T47D (cell line): ENCODE data around the gene PFKFB4.
"Not testable (repeated sequence)": the region's sequence is repeated elsewhere in the genome, so short reads cannot be mapped to it uniquely, and the experiment has no call there.

Source experiments
- DNase-seq, 2 experiments: peaks; one replicate each; pipeline versions ENCODE4 v3.0.0 to v3.0.0-alpha.2; 2011 to 2012; ENCODE audit warnings: low read depth in 1 of 2, low spot score in 1 of 2
- JUND ChIP-seq: IDR thresholded peaks from 2 replicates; pipeline ENCODE4 v1.6.1; 2012; ENCODE audit warnings: low read depth
- in situ Hi-C: cut with HindIII; loops from 2 replicates; pipeline ENCODE4 v1.10.0; 2016; ENCODE audit warnings: low sequenced_read_pairs, low pct_unique_long_range_greater_than_20kb

Gene PFKFB4

DNA sequence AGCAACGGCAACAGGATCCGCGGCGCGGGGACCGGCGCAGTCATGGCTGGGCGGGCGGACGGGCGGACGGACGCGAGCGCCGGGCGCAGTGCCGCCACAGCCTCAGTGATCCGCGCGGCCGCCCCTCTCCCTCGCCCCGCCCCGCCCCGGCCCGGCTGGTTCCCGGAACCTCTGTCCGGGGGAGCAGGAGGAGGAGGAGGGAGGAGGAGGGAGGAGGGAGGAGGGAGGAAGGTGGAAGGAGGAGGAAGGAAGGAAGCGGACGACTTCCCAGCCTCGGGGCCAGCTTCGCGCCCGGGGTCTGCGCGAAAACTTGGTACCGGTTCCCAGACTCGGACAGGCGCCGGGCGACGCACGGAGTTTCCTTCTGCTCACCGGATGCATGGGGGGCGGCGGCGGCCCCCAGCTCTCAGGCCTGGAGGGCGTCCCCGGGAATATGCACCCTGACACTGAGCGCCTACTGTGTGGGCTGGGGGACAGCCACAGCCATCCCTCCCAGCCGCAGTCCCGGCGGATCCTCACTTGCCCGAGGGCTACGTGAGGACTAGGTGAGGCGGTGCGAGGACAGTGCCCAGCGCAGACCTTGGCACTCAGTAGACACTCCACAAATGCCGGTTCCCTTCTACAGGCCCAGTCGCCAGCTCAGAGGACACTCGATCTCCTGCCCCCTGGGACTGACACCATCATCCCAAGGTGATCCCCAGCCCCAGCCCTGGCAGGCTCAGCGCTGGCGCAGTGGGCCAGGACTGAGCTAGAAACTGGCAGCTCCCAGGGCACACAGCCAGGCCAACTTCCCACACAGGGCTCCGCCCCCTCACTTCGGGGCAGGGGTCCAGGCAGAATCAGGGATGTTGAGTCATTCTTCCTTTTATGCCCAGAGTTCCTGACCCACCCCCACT, 52.3 kb downstream of the PFKFB4 start, which contains the start of gene SHISA5:
Gene SHISA5 (minus strand): TSS at position 124 of the 896 bp plus-strand sequence. CDS start 80 bp downstream, at position 44.
- peak; percentile 67 to 79 for DNase-seq
- no peak for TF ChIP-seq JUND
- in situ Hi-C loops, result no loop called here

DNA sequence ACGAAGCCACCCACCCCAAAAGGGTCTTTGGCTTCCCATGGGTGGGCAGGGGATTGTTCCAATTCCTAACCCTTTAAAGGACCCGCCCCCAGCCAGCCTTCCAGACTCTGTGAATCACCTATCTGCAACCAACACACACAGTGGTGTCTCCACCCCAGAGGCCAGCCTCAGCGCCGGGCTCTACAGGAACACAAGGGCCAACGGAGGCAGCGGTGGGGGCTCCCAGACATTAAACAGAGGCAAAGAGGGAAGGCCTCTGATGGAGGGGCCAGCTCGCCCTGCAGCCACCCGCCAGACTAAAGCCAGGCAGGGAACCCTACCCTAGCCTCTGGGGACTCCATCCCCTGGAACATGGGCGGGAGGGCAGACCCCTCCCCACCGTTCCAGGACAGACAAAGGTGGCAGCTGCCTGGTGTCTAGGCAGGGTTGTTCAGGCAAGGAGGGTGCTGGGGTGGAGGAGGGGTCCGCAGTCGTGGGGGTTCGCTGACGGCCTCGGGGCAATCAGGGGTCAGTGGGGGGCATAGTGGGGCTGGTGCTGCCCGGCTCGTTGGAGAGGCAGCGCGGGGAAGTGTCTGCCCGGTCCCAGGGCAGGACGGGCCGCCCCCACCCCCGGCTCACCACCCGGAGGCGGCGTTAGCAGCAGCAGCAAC, 53.1 kb downstream of the PFKFB4 start:
- TF ChIP-seq JUND, result no peak
- in situ Hi-C loops, result no loop called here
- DNase-seq, result peak in 1 of 2 experiments; percentile 17

DNA sequence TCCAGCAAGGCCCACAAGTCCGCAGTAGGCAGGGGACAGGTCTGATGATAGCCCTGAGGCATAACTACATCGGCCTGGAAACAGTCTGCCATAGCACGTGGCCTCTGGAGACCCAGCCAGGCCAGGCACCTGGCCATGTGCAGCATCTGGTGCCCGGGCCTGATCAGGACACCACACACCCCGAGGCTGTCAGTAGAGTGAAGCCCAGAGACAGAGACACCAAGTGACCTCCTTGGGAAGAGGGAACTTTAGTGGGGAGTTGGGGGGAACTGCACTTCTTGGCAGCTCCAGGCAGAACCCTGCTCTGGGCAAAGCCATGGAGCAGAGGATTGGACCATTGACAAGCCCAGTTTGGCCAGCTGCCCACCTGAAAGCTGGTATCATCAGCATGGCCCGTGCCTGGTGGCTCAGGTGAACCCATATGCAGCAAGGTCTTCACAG, 53.9 kb downstream of the PFKFB4 start:
- TF ChIP-seq JUND, result no peak
- DNase-seq, result peak in 1 of 2 experiments; percentile 5
- in situ Hi-C loops, result no loop called here

DNA sequence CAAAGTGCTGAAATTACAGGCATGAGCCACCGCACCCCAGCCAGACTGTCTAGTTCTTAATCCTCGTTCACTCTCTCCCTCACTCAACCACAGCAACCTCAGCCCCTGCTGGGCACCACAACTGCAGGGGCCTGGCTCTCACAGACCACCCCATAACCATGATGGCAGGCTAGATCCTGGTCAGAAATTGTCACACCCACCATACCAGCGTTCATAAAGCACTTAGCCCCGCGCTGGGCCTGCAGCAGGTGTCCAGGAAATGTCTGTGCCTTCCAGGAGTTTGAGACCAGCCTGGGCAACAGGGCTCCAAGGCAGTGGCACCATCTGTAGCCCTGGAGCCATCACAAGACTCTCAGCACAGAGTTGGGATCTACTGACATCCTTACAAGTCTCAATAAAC, 54.5 kb downstream of the PFKFB4 start:
- in situ Hi-C loops, result no loop called here
- no peak for DNase-seq
- TF ChIP-seq JUND, result no peak

DNA sequence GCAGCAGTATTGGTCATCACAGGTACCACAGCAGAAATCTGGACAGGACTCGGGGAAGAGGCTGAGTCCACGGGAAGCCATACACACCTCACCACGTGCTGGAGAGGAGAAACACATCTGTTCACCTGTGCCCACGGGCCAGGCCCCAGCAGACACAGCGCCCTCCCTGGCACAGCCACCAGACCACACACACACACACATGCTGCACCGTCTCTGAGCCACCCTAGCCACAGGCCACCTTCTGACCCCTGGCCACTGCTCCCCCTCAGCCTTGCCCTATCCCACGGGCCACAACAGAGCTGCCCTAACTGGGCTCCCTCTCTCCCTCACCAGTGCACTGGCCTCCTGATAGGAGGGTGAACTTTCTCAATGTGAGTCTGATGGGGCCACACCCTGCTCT, 55.4 kb downstream of the PFKFB4 start:
- in situ Hi-C loops, result no loop called here
- DNase-seq, result no peak
- no peak for TF ChIP-seq JUND

DNA sequence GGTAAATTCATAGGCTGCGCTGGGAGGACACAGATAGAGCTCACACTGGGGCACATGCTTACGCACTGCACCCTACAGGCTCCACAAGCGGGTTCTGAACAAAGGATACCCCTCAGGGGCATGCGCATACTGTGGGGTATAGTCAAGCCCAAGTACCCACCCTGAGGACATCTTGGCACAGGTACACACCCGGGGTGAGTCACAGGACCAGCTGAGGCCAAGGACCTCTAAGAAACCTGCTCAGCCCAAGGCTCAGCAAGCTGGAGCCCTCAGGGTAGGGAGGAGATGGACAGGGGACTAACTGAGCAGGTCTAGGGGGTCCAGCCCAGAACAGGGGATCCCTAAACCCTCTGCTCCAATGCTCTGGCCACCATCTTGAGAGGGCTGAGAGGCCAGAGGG, 55.9 kb downstream of the PFKFB4 start:
- in situ Hi-C loops, result no loop called here
- DNase-seq, result no peak
- TF ChIP-seq JUND, result no peak

DNA sequence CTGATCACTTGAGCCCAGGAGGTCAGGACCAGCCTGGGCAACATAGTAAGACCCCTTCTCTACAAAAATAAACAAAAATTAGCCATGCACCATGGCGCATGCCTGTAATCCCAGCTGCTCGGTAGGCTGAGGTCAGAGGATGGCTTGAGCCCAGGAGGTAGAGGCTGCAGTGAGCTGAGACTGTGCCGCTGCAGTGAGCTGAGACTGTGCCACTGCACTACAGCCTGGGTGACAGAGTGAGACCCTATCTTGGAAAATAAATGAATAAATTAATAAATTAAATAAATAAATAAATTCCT, 63.5 kb downstream of the PFKFB4 start:
- in situ Hi-C loops, result no loop called here
- TF ChIP-seq JUND, result no peak
- DNase-seq, result no peak

DNA sequence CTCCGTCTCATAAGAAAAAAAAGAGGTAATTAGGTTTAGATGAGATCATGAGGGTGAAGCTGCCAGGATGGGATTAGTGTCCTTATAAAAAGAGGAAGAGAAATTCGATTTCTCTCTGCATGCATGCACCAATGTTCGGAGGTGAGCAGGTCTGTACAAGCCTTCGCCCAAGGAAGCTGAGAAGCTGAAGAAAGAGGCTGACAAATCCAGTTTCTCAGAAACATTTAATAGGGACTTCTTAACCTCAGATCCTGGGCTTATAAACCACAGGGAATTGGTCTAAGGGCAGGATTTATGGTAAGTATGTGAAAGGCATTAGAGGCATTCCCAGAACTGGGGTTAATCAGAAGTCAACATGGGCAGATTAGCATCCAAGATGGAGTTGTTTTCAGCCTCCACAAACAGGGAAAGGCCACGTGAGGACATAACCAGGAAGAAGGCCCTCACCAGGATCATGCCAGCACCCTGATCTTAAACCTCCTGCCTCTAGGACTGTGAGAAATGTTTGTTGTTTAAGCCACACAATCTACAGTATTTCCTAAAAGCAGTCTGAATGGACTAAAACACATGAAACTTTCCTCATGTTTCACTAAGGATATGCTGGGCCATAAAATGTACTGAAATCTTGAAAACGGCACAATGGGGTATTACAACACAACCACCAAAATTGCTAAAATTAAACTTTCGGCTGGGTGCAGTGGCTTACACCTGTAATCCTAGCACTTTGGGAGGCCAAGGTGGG, 64.0 kb downstream of the PFKFB4 start:
- no peak for TF ChIP-seq JUND
- DNase-seq, result no peak
- in situ Hi-C loops, result no loop called here

DNA sequence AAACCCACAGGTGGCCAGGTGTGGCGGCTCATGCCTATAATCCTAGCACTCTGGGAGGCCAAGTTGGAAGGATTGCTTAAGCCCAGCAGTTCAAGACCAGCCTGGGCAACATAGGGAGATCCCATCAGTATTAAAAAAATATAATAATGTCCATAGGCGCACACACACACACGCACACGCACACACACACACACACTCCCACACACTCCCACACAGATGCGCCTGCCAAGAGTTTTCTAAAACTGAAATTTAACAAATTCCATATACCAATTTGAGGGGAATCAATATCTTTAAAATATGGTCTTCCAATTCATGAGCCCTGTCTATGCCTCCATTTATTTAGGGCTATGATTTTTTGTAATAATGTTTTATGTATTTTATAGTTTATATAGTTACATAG, 69.7 kb downstream of the PFKFB4 start:
- DNase-seq, result no peak
- TF ChIP-seq JUND, result no peak
- in situ Hi-C loops, result no loop called here

DNA sequence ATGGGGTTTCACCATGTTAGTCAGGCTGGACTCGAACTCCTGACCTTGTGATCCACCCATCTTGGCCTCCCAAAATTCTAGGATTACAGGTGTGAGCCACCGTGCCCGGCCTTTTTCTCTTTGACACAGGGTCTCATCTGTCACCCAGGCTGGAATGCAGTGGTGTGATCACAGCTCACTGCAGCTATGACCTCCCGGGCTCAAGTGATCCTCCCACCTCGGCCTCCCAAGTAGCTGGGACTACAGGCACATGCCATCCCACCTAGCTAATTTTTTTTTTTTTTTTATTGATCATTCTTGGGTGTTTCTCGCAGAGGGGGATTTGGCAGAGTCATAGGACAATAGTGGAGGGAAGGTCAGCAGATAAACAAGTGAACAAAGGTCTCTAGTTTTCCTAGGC, 73.8 kb downstream of the PFKFB4 start:
- DNase-seq, in situ Hi-C loops: not testable (repeated sequence)

DNA sequence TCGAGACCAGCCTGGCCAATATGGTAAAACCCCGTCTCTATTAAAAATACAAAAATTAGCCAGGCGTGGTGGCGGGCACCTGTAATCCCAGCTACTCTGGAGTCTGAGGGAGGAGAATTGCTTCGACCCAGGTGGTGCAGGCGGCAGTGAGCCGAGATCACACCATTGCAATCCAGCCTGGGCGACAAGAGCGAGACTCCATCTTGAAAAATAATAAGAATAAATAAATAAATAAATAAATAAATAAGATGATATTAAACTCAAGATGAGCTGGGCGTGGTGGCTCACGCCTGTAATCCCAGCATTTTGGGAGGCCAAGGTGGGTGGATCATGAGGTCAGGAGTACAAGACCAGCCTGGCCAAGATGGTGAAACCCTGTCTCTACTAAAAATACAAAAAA, 75.7 kb downstream of the PFKFB4 start:
- in situ Hi-C loops, DNase-seq: not testable (repeated sequence)

DNA sequence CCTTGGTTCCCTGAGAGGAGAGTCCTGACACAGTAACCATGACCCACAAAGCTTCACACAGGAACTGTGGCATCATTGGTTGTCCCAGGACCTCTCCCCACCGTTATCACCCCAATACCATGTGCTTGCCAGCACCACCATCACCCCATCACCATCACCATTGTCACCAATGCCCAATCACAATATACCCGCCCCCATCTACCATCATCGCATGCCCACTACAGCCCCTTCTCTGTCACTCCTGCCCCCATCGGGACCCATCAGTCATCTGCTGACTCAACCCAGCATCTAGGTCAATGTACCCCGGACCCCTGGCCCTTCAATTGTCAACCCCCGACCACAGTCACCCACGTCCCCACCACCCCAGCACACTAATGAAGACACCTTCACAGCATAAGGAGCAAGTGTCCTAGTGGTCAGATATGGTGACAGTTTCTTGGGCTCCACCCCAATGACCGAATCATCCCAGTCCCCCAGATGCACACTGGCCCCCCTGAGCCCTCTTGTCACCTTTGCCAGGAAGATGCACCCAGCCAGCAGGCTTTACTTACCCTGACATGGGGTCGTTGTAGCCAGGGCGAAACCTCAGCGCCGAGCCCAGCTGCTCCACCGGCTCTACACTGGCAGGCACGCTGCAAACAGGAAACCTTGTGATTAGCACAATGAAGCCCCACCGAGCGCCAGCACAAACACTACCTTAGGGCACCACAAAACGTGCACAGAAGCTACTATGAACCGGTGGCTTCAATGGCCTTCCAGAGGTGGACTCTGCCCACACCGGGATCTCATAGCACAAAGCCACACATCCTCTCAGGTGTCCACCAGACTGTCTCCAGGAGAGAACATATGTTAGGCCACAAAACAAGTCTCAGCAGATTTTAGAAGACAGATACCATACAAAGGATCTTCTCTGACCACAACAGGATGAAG, 77.7 kb downstream of the PFKFB4 start:
- in situ Hi-C loops, result no loop called here
- TF ChIP-seq JUND, result no peak
- DNase-seq, result no peak
